ENCODE data around the gene RPL37. TPM values are rescaled to one million over a fixed set of nuclear protein-coding genes. Genes with fewer than 3 reads are reported as not detected.
"Not testable (repeated sequence)": the region's sequence is repeated elsewhere in the genome, so short reads cannot be mapped to it uniquely, and the experiment has no call there.

Gene RPL37
- 100 to 1,000 TPM in 2 of 4 donors, 10 to 100 TPM in 2; 64.0 to 132 (median 91.4) TPM for total RNA-seq

GRCh38 chr5:40834849-40835787 is at the start of gene RPL37:
Gene RPL37, minus strand, starts transcription at chr5:40835222. Its CDS starts 37 bp downstream, at chr5:40835185.
- ATAC-seq = peak; percentile 99
- 3 to 9% methylated on average over 6 to 7 of the region's 61 CpGs for WGBS, 2 donors (ENCODE audit: low coverage in 1 of 2)
- Histone ChIP-seq H3K9me3 (no peaks in the 10 kb centered on the region), H3K36me3 (peaks cover 0 to 39% of the 10 kb centered on the region in 2 donors), H3K27ac (peak within 1 kb of the TSS; percentile 85 to 96 (median 96)), H3K27me3 (no peaks in the 10 kb centered on the region), H3K4me3 (peak within 1 kb of the TSS; percentile 63 to 65), H3K4me1 (peaks cover 0 to 36% (median 5%) of the 10 kb centered on the region in 3 donors)
- TF ChIP-seq EP300 (IDR thresholded peaks at IDR 0.05) (no peak), CTCF (IDR thresholded peaks at IDR 0.05) (peak in 2 of 4 experiments; percentile 6 to 20), POLR2A (IDR thresholded peaks at IDR 0.05) (peak; percentile 61 to 73), POLR2AphosphoS5 (IDR thresholded peaks at IDR 0.05) (peak; percentile 98)

- not testable (repeated sequence) for H3K4me3 ChIP-seq, H3K36me3 ChIP-seq, ATAC-seq, H3K27ac ChIP-seq, H3K4me1 ChIP-seq, H3K9me3 ChIP-seq, H3K27me3 ChIP-seq
- 42 to 60% methylated on average over 1 of the region's 1 CpG for WGBS, 2 donors (ENCODE audit: low coverage in 1 of 2)
Measured at GRCh38 chr5:40883051-40883450, 48.0 kb upstream of the RPL37 start.

- no peak for ATAC-seq
- no peak for TF ChIP-seq CTCF (IDR thresholded peaks at IDR 0.05)
- no peak for TF ChIP-seq POLR2AphosphoS5 (IDR thresholded peaks at IDR 0.05)
- WGBS, 2 donors (ENCODE audit: low coverage in 1 of 2) = 92 to 100% methylated on average over 1 to 2 of the region's 4 CpGs
Measured at GRCh38 chr5:40882291-40882690, 47.3 kb upstream of the RPL37 start.

GRCh38 chr5:40879163-40879942 is 44.3 kb upstream of the RPL37 start:
- Histone ChIP-seq H3K4me1 (no peaks in the 10 kb centered on the region), H3K27me3 (no peaks in the 10 kb centered on the region), H3K36me3 (no peaks in the 10 kb centered on the region), H3K4me3 (no peak overlapping the region), H3K9me3 (no peaks in the 10 kb centered on the region), H3K27ac (no peak overlapping the region)
- WGBS, 2 donors (ENCODE audit: low coverage in 1 of 2) = 23 to 29% methylated on average over 10 of the region's 10 CpGs
- ATAC-seq = peak; percentile 48
- no peak for TF ChIP-seq POLR2AphosphoS5 (IDR thresholded peaks at IDR 0.05)
- TF ChIP-seq POLR2A (IDR thresholded peaks at IDR 0.05) = no peak
- peak; percentile 46 to 59 (median 50) for TF ChIP-seq CTCF (IDR thresholded peaks at IDR 0.05)
- TF ChIP-seq EP300 (IDR thresholded peaks at IDR 0.05) = no peak

More at GRCh38 chr5:40882291-40882690, 47.3 kb upstream of the RPL37 start:
- Histone ChIP-seq H3K27ac (no peak overlapping the region), H3K27me3 (no peaks in the 10 kb centered on the region), H3K4me3 (no peak overlapping the region), H3K36me3 (no peaks in the 10 kb centered on the region), H3K9me3 (no peaks in the 10 kb centered on the region), H3K4me1 (no peaks in the 10 kb centered on the region)

GRCh38 chr5:40877371-40877988 is 42.5 kb upstream of the RPL37 start:
- Histone ChIP-seq H3K27ac (no peak overlapping the region), H3K27me3 (no peaks in the 10 kb centered on the region), H3K4me1 (no peaks in the 10 kb centered on the region), H3K4me3 (no peak overlapping the region), H3K9me3 (no peaks in the 10 kb centered on the region), H3K36me3 (no peaks in the 10 kb centered on the region)
- WGBS, 2 donors (ENCODE audit: low coverage in 1 of 2) = 67 to 85% methylated on average over 3 to 6 of the region's 6 CpGs
- no peak for TF ChIP-seq POLR2A (IDR thresholded peaks at IDR 0.05)
- ATAC-seq = no peak
